Stimulated activated CD4-positive, alpha-beta T cell treated with anti-CD3 and anti-CD28 coated beads, Interleukin-12 subunit alpha, Interleukin-12 subunit beta, amount 100 ng/mL, for 4 hours (primary cell): ENCODE data around the gene B3GAT1.

Experiments
- DNase-seq: peaks from one replicate; pipeline ENCODE4 v3.0.0-alpha.2; 2020

The B3GAT1 gene

DNA sequence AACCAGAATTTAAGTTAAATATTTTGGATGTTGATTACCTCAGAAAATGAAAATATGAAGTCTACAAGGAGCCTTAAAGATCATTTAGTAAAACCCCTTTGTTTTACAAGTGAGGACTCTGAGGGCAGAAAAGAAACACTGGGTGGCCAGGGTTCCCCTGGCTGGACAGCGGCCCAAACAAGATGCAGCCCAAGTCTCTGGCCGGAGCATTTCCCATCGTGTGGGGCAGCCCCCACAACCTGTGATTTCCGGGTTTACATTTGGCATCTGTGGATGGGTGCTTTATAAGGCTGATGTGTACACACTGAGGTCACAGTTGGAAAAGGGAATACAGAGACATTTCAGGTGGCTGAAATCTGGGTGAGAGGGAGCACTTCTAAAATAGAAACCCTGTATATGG, 28.8 kb upstream of the B3GAT1 start:
- no peak for DNase-seq

DNA sequence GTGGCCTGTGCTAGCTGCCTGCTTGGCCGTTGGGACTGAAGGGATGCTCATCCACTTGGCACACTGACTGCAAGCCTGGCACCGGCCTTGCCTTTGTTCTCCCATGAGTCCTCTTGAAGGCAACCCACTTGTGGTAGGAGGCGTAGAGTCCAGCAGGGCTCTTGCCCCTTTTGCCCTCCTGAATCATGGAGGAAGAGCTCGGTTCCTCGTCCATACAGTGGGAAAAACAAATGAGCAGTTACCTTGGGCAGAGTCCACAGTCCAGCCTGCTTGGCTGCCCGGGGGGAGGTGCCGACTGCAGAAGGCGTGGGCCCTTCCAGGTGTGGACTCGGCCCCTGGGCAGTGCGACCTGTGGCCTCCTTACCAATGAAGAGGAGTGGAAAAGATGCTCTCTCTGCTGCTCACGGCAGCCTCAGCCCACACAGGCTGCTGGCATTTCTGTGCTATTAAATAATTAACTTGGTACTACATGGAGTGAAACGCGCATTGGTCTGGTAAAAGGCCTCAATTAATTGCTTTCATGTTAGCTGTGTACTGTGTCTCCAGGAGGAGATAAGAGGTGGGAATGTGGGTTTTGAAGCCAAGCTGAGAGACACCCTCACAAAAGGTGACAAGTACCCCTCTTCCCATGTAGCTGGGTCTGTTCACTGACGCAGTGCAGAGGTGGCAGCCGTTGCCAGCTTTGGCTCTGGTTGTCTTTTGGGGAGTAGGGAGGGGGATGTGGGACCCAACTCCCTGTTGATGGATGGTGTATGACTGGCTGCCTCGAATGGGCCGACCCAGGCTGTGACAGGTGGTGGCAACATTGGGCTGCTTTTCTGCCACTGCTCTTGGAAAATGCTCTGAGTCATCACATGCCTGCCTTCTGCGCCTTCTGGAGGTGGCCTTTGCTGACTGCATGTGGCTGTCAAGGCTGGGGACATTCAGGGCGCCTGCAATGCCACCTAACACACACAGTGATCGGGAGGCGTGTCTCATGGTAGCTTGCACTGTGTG, 26.8 kb upstream of the B3GAT1 start:
- DNase-seq = no peak

DNA sequence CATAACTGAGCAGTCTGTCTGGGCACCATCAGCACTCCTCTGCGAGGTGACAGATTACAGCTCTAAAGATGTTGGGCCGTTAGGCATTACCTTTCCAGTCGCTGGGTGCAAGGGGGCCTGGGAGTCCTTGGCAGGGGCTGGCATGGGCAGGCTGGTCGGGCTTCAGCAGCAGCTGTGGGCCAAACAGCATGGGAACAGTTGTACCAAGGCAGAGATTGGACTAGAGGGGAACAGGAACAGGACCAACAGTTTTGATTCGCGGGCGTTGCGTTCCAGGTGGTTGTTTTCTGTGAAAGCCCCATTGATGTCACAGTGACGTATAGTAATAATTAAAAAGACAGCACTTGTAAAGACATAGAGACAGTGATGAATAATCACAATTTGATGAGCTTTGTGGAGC, 25.8 kb upstream of the B3GAT1 start:
- DNase-seq = no peak

DNA sequence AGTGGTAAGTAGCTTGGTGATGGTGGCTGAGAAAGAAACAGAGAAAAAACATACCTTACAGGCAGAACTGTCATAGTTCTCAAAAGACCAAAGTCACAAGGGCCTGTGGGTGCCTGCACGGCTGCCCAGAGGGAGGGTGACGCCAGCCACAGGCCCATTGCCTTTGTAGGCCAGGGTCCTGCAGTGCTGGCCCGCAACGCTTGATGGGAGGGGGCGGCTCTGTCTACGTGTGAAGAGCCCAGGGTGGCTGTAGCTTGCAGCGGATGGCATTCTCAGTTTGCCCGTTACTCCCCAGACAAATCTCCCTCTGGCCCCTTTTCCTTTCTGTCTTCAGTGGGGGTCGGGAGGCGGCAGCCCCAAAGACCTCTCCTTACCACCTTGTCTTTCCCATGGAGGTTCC, 24.7 kb upstream of the B3GAT1 start:
- no peak for DNase-seq

DNA sequence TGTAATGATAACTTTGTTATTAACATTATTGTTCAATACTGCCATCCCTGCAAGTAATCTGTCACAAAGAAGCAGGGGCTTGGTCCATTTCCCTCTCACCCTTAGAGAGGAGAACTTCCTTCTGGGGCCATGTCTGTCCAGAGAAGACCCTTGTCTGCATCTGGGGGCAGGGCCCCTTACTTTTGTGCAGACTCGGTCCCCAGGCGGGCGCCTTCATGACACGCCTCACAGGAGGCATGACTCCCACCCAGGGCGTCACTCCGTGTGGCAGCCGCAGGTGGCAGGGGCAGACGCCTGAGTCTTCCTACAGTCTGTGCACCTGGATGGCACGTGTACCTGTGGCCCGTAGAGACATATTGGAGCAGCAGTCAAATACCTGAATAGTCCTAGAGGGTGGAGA, 21.8 kb upstream of the B3GAT1 start:
- DNase-seq = no peak

DNA sequence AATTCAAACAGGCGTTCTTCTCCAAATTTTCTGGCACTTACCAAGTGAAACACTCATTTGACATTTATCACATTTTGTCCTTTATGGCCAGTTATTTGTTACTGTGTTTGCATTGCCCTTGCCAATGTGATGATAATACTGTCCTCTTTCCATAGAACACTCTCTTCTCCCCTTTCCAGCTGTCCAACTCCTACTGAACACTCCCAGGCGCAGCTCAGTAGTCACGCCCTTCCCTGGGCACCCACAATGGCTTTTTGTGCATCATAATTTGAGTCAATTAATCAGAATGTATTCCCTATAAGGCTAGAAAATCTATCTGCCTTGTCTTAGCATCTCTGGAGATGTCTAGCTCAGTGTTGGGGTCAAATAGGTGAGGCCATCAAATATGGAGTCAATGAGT, 21.2 kb upstream of the B3GAT1 start:
- DNase-seq = no peak

DNA sequence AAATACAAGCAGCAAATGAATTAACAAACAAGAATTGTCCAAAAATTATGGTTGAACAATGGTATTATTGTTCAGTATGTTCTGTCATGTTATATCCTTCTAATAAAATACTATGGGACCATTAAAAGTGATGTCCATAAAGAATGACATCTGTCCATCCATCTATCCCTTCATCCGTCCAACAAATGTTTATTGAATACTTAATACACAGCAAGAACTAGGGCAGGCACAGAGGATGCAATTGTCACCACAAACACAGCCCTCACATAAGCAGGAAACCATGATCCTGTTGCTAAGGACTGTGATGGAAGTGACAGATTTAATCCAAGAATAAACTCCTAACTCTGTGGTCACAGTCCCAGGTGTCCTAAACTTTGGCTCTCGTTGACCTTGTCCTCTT, 20.7 kb upstream of the B3GAT1 start:
- DNase-seq = no peak

DNA sequence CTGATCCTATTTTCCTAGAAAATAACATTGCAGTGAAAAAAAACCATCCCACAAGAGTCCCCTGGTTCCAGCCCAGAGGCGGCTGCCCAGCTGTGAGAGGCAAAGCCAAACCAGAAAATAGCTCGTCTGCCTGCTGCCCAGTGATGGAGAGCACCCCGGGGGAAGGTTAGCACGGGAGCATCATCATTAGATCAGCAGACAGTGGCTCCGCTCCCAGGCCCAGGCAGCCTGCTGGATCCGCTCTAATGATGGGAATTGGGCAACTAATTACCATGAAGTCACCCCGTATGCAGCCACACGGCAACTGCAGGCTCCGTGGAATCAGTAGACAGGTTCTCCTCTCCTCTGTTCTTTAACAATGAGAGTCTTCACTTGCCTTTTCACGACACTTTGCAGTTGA, 17.1 kb upstream of the B3GAT1 start:
- DNase-seq = no peak

DNA sequence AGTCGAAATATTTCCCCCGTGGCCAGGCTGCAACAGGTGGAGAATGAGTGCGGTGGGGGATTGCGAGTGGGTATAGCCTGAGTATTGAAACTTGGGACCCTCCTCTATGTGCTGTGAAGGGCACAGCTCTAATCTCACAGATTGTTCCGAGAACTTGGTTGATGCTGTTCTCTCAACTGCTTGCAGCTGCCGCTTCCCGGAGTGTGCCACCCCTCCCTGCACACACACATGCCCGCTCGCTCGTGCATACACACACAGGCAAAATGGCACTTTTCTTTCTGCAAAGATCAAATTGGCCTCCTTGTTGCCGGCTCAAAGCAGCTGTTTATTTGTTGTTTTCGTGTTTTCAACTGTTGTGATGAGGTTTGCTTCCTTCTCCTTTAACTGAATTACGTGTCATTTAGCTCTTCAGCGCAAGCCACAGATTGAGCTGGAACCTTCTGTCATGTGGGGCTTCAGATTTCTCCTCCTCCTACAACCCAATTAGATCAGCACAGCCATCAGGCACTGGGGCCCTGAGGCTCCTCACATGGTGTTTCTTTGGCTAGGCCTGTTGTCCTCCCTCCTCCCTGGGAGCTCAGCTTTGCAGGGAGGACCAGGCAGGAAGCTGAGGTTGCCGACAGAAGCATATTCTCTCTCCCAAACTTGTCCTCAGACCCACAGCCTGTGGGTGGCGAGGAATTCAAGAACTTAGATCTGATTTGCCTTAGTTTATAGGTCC, 13.9 kb upstream of the B3GAT1 start:
- DNase-seq = no peak

DNA sequence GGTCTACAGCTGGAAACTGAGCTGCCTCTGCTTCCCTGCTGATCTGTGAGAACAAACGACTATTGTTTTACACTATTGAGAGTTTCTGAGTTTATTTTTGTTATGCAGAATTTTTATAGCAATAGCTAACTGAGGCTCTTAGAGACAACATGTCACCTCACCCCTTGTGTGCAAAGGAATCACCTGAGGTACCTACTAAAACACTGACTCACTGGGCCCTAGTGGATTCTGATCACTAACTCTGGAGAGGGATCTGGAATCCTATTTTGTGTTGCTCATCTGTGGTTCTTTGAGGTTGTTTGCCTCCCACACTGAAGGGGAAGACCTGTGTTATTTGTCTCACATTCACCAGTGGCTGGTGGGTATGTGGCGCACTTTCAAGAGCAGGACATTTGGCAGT, 13.4 kb upstream of the B3GAT1 start:
- DNase-seq = no peak

DNA sequence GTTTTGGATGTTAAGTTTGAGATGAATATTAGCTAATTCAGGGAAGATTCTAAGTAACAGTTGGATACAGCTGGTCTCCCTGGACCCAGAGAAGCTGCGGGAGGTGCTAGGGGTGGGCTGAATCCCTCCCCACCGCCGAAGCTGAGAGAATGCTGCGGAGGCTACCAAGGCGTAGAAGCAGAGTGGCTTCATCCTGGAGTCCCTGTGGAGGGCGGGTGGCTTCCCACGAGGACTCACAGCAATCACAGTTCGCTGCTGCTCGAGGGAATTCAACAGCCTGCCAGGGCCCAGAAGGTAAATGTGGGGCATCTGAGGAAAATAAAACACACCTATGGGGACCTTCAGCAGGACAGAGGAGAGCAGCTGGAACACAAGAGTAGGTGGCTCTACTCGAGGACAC, 11.1 kb upstream of the B3GAT1 start:
- no peak for DNase-seq

DNA sequence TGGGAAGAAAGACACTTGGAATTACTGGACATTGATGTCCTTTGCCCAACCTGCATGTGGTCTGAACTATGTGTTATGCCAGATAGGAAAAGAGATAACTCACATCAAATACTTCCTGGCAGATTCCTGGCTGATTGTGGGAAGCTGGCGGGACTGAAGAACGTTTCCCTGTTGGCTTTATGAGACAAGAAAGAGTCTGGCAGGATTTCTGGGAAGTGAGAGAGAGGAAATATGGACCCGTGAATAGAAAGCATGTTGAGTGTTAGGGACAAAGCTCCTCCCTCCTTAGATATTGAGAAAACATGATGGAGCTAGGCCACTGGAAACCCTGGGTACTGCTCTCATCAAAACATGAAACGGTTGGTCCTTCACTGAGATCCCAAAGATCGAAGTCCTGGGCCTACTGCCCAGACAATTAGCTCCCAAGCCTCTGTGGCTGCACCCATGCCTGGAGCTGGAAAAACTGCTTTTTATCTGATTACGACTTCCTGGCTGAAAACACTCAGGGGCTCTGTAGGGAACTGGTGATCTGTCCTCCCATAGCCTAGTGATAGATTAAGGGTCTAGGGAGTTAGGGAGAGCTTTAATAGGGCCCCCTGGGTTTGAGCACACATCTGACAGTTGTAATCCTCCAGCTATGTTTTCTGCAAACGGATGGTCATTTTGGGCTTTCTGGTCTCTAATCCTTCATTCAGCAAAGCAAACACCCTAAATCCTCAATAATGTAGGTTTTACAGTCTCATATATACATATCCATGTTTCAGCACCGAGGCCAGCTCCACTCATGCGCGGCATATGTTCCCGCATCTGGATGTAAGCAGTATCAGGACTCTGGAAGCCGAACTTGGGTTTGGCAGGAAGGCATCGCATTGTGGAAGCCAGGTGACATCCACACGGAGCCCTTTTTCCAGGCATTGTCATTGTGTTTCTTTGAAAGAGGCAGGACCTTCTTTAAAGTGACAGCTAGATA, 6.1 kb upstream of the B3GAT1 start:
- DNase-seq = no peak

DNA sequence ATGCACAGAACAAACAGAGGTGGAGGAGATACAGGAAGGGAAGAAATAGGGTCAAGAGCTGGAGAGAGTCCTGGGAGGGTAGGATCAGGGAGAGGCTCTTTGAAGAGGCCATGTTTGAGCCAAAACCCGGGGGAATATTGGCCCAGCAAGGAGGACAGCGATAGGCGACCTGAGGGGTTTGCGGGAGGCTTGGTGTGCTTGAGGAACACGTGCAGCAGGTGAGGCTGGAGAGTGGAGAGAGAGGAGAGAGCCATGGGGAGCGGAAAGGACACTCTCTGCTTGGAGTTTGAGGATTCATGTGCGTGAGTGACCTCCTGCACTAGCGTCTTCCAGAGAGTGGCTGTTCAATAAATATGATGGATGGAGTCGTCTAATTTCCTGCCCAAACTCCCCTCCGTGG, 4.7 kb upstream of the B3GAT1 start:
- DNase-seq = no peak

DNA sequence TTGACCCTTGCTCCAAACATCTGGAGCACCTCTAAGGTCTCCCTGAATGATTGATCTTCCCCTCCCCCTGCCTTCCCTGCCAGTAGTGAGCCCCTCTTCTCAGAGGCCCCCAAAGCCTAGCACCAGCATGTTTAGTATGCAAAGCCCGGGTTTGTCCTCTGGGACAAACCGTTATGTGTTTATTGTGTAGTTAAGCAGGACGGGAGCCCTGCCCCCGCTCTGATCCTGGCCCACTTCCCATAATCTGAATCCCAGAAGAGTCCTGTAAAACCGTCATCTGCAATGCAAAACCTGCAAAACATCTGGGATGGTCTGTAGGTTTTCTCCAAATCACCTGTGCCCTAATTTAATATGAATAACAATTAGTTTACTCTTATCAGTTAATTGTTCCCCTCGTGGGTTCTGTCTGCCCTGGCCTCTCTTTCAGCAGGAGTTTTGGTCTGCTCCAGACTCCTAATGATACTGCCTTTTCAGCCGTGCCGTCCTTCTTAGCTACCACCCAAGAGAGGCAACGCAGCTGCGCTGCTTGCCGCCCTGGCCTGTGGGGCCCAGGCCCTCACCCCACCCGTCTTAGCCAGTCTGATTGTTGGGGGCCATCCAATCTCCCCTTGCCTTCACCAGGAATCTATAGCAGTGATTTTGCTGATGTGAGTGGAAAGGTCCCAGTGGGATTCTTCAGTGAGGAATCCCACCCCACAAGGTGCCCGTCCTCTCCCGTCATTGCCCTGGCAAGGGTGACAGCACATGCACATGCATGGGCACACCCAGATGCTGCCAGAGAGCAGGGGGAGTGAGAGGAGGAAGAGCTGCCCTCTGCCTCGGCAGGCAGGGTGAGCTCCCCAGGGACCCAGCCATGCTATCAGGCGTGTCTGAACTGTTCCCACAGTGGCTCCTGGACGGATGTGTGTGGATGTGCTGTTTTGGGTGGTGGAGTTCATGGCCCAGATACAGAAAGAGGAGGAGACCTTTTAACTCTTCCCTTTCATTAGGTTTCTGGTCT, 3.0 kb upstream of the B3GAT1 start:
- no peak for DNase-seq

DNA sequence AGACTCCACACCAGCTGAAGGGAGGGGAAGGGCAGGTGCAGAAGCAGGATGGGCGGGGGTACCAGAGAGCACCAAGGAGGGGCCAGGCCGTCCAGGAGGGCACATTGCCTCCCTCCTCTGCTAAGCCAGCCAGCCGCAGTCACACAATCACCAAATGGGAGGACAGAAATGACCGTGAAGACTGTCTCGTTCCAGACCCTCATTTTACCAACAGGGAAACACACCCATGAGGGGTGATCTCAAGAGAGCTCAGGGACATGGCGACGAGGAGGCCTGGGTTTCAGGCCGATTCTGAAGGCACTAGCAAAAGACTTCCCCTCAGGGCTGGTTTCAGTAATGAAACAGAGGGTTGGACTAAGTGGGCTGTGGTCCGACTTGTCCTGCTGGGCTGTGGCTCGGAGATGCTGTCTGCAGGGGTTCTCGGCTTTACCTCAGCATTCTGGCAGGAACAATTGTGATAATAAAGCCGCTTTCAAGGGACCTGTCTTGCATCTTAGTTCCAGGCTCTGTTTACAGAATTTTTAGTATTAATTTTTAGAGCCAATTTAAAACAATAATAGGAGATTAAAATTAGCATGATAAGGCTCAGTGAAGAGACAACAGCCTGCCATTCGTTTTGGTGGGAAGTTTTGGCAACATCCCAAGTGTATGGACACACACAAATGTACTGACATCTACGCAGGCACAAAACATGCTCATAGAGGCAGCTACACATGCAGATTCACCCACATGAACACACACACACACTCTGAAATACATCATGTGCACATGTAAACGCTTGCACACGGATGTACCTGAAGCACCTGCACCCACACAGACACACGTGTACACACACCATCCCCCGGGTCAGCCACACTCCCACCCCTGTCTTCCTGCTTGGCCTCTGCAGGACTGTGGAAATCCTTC, 2.0 kb upstream of the B3GAT1 start:
- DNase-seq = no peak

DNA sequence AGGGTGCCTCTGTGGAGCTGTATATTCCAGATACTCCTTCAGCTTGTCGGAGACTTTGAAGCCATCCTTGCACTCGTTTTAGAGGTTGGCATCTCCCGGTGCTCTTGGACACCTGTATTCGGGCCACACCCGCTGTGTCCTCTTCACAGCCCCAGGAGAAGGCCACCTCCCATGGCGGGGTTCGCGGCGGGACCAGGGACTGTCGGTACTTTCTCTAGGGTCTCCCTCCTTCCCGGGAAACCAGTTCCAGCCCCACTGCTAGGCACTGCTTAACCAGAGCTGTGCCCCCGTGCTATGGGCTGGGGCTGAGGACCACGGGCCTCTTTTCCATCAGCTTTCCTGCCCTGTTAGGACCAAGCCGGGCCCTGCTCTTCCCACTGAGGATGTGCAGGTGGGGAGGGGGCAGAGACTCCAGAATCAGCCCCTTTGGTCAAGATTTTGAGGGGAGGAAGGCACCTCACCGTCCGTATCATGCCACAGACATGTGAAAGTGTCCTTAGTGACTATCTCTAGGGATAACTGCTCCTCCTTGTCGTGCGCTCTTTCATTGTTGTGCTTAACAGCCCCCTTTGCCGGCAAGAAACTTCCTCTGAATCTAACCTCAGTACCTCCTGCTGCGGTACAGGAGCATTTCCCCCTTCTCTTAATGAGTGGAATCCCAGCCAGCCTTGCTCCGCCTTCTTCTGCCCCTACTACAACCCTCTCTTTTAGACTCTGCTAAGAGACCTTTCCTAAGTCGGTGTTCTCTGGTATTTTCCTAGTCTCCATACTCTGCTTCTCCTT, 1.2 kb upstream of the B3GAT1 start:
- DNase-seq = no peak

DNA sequence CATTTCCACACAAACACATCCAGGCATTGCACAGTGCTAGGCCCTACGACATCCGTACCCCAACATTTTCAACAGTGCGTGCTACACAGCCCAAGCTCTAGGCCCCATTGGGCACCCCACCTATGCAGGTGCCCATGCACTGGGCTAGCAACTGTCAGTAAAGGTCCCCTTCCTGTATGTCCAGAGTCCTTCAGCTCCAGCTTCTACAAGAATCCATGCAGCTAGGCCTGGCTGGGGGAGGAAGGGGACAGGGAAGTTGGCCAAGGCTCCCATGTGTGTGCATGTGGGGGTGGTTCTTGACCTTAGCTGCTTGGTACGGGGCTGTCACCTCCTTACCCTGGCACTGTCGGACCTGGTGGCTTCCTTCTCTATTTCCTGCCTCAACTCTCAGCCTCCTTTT, 1.3 kb downstream of the B3GAT1 start:
- no peak for DNase-seq

DNA sequence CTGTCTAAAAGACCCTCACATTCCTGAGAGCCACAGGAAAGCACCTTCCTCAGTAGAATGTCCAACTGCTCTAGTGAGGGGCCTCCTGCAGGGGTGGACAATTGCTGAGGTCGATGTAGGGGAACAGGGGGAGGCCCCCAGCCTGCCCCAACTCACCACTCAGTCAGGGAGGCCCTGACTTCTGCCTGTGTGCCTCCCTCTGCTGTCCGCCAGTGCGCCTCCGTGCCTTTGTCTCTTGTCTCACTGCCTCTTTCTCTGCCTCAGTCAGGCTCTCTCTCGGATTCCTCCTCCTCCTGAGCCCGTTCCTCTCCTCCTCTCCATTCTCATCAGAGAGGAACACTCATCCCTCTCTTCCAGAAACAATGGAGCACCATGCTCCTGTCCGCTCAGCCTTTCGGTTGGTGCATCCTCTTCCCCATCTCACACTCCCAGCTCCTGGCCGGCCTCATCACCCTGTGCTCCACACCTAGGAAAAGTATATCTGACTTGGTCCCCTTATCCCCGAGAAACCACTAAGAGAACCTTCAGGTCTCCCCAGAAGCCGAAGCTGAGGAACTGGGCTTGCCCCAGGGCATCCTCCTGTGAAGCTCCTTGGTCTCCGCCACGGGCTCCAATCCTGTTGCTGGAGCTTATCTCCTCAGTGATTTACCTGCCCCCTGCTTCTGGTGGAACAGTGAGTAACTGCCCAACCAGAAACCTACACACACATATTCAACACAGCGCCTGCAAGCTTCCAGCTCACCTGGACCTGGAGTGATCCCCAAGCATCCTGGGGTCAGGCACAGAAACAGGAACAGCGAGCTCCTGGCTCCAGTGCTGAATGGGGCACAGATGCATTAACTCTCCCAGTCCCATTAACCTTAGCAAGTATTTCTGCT, 2.3 kb downstream of the B3GAT1 start:
- no peak for DNase-seq

DNA sequence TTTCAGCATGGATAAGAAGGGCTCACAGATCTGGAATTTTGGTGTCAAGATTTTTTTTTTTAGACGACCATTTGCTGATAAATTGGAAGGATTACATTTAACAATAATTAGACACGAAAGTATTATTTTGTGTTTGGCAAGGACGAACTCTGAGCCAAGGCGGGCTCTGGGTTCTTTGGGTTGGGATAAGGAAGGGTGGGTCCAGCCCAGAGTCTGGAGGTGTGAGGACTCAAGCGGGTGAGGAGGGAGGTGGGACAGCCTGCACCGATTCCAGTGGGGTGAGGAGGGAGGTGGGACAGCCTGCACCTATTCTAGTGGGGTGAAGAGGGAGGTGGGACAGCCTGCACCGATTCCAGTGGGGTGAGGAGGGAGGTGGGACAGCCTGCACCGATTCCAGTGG, 4.1 kb downstream of the B3GAT1 start:
- DNase-seq = no peak
